Measurements from ENCODE around the gene PLSCR5.
A peak's percentile ranks its signal among the peaks of the same experiment; 100 is the strongest.

PLSCR5 gene

GRCh38 chr3:146544929-146545528 is 60.1 kb downstream of the PLSCR5 start:
- DNase-seq (ENCODE audit: low read depth in 4 of 4, low spot score in 1 of 4) = no peak

GRCh38 chr3:146544002-146544928 is 60.9 kb downstream of the PLSCR5 start, which contains the start of gene PLSCR1:
Gene PLSCR1, minus strand, starts transcription at chr3:146544607. Its CDS starts 8,055 bp downstream, at chr3:146536552.
- peak; percentile 19 to 70 (median 46) for DNase-seq (ENCODE audit: low read depth in 4 of 4, low spot score in 1 of 4)

GRCh38 chr3:146543461-146544001 is 61.6 kb downstream of the PLSCR5 start:
- DNase-seq (ENCODE audit: low read depth in 4 of 4, low spot score in 1 of 4) = no peak

- no peak for DNase-seq (ENCODE audit: low read depth in 4 of 4, low spot score in 1 of 4)
Observed at GRCh38 chr3:146542978-146543377, 62.2 kb downstream of the PLSCR5 start.

GRCh38 chr3:146542179-146542578 is 63.0 kb downstream of the PLSCR5 start:
- DNase-seq (ENCODE audit: low read depth in 4 of 4, low spot score in 1 of 4) = no peak

- DNase-seq (ENCODE audit: low read depth in 4 of 4, low spot score in 1 of 4) = no peak
Observed at GRCh38 chr3:146540978-146541377, 64.2 kb downstream of the PLSCR5 start.

- DNase-seq (ENCODE audit: low read depth in 4 of 4, low spot score in 1 of 4) = no peak
Observed at GRCh38 chr3:146540236-146540635, 64.9 kb downstream of the PLSCR5 start.

GRCh38 chr3:146539315-146539714 is 65.8 kb downstream of the PLSCR5 start:
- DNase-seq (ENCODE audit: low read depth in 4 of 4, low spot score in 1 of 4) = no peak

- DNase-seq (ENCODE audit: low read depth in 4 of 4, low spot score in 1 of 4) = no peak
Observed at GRCh38 chr3:146537603-146538002, 67.5 kb downstream of the PLSCR5 start.

GRCh38 chr3:146536681-146537080 is 68.5 kb downstream of the PLSCR5 start:
- DNase-seq (ENCODE audit: low read depth in 4 of 4, low spot score in 1 of 4) = no peak
